VCaP (cell line): ENCODE data around the gene GTF2F1.

Experiments
- H3K27ac ChIP-seq: fragments of 450-650 bp; 2 replicates; pipeline ENCODE4 v1.5.1; 2017
- CTCF ChIP-seq: fragments of 450-650 bp; conservative IDR thresholded peaks from 2 replicates; pipeline ENCODE4 v1.5.1; 2017; ENCODE audit warnings: mild to moderate bottlenecking, moderate library complexity

GTF2F1 gene

GRCh38 chr19:6423499-6424194, 30.7 kb upstream of the GTF2F1 start:
- peak overlapping the region; percentile 74 for H3K27ac ChIP-seq
- no peak for TF ChIP-seq CTCF

- no peak overlapping the region for H3K27ac ChIP-seq
These were observed 28.4 kb upstream of the GTF2F1 start for GRCh38 chr19:6421075-6422014.

GRCh38 chr19:6418562-6418932, 25.6 kb upstream of the GTF2F1 start:
- no peak overlapping the region for H3K27ac ChIP-seq
- no peak for TF ChIP-seq CTCF

More at GRCh38 chr19:6421075-6422014, 28.4 kb upstream of the GTF2F1 start:
- no peak for TF ChIP-seq CTCF

- peak; percentile 49 for TF ChIP-seq CTCF
- no peak overlapping the region for H3K27ac ChIP-seq
These were observed 25.0 kb upstream of the GTF2F1 start for GRCh38 chr19:6417713-6418561.

GRCh38 chr19:6416658-6417405, 23.9 kb upstream of the GTF2F1 start:
- TF ChIP-seq CTCF, result no peak
- H3K27ac ChIP-seq, result no peak overlapping the region

GRCh38 chr19:6415591-6416190, 22.7 kb upstream of the GTF2F1 start:
- no peak overlapping the region for H3K27ac ChIP-seq

More at GRCh38 chr19:6415591-6416190, 22.7 kb upstream of the GTF2F1 start:
- TF ChIP-seq CTCF, result no peak
